ENCODE results near the gene SFN. TPM values are rescaled to one million over a fixed set of nuclear protein-coding genes. Genes with fewer than 3 reads are reported as not detected.
A peak's percentile ranks its signal among the peaks of the same experiment; 100 is the strongest.

The SFN gene
- total and polyA plus RNA-seq, 2 of the 13 experiments (the other 11 are each of a cell fraction or from before 2014, with no cell fraction given): 4.3 to 5.6 TPM

- TF ChIP-seq ATF5 (CRISPR knock-in tag; IDR thresholded peaks at IDR 0.05; ENCODE audit: low read depth): no peak
- TF ChIP-seq SATB2 (CRISPR knock-in tag; IDR thresholded peaks at IDR 0.05): no peak
- no peak for TF ChIP-seq E2F1 (CRISPR knock-in tag; IDR thresholded peaks at IDR 0.05)
- TF ChIP-seq RFX5 (IDR thresholded peaks at IDR 0.05; ENCODE audit: low read depth, low read length): no peak
- TF ChIP-seq PRMT3 (CRISPR knock-in tag; IDR thresholded peaks at IDR 0.05; ENCODE audit: borderline replicate concordance, low read depth): no peak
- no peak for TF ChIP-seq ZNF3 (CRISPR knock-in tag; IDR thresholded peaks at IDR 0.05)
- TF ChIP-seq ZFP82 (CRISPR knock-in tag; IDR thresholded peaks at IDR 0.05; ENCODE audit: borderline replicate concordance): no peak
- no peak for TF ChIP-seq RFXAP (CRISPR knock-in tag; IDR thresholded peaks at IDR 0.05; ENCODE audit: borderline replicate concordance)
- no peak for TF ChIP-seq ZNF124 (CRISPR knock-in tag; IDR thresholded peaks at IDR 0.05)
- peak; percentile 40; the same call in 1 of the 2 replicates for TF ChIP-seq DR1 (CRISPR knock-in tag; IDR thresholded peaks at IDR 0.05)
- TF ChIP-seq SNAI1 (CRISPR knock-in tag; IDR thresholded peaks at IDR 0.05; ENCODE audit: borderline replicate concordance): no peak
- TF ChIP-seq DMAP1 (CRISPR knock-in tag; IDR thresholded peaks at IDR 0.05): 0 out of 2 replicates have a peak, but pooled peaks have one; percentile 15
- TF ChIP-seq, protein P1, sequence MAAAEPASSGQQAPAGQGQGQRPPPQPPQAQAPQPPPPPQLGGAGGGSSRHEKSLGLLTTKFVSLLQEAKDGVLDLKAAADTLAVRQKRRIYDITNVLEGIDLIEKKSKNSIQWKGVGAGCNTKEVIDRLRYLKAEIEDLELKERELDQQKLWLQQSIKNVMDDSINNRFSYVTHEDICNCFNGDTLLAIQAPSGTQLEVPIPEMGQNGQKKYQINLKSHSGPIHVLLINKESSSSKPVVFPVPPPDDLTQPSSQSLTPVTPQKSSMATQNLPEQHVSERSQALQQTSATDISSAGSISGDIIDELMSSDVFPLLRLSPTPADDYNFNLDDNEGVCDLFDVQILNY (CRISPR knock-in tag; conservative IDR thresholded peaks at IDR 0.05): no peak
- TF ChIP-seq AGO2 (optimal IDR thresholded peaks at IDR 0.05; ENCODE audit: low read depth, low read length): no peak
- TF ChIP-seq, protein P2, sequence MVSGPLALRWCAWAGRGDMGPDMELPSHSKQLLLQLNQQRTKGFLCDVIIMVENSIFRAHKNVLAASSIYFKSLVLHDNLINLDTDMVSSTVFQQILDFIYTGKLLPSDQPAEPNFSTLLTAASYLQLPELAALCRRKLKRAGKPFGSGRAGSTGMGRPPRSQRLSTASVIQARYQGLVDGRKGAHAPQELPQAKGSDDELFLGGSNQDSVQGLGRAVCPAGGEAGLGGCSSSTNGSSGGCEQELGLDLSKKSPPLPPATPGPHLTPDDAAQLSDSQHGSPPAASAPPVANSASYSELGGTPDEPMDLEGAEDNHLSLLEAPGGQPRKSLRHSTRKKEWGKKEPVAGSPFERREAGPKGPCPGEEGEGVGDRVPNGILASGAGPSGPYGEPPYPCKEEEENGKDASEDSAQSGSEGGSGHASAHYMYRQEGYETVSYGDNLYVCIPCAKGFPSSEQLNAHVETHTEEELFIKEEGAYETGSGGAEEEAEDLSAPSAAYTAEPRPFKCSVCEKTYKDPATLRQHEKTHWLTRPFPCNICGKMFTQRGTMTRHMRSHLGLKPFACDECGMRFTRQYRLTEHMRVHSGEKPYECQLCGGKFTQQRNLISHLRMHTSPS (CRISPR knock-in tag; IDR thresholded peaks at IDR 0.05; ENCODE audit: low read depth): no peak
- TF ChIP-seq TEAD3 (CRISPR knock-in tag; optimal IDR thresholded peaks at IDR 0.05; ENCODE audit: borderline replicate concordance): no peak
- no peak; the same call in 1 of the 2 replicates for TF ChIP-seq TFDP2 (CRISPR knock-in tag; IDR thresholded peaks at IDR 0.05)
- TF ChIP-seq, protein P3, sequence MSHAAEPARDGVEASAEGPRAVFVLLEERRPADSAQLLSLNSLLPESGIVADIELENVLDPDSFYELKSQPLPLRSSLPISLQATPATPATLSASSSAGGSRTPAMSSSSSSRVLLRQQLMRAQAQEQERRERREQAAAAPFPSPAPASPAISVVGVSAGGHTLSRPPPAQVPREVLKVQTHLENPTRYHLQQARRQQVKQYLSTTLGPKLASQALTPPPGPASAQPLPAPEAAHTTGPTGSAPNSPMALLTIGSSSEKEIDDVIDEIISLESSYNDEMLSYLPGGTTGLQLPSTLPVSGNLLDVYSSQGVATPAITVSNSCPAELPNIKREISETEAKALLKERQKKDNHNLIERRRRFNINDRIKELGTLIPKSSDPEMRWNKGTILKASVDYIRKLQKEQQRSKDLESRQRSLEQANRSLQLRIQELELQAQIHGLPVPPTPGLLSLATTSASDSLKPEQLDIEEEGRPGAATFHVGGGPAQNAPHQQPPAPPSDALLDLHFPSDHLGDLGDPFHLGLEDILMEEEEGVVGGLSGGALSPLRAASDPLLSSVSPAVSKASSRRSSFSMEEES (CRISPR knock-in tag; IDR thresholded peaks at IDR 0.05): no peak; the same call in 1 of the 2 replicates
These were observed at the start of gene SFN (continued) for GRCh38 chr1:26862781-26863684.

Data from HepG2 (cell line).